Heart left ventricle (tissue), 16 donors: ENCODE measurements around the gene ERO1A. TPM values are rescaled to one million over a fixed set of nuclear protein-coding genes. Genes with fewer than 3 reads are reported as not detected.
A peak's percentile ranks its signal among the peaks of the same experiment; 100 is the strongest.
"Not testable (repeated sequence)": the region's sequence is repeated elsewhere in the genome, so short reads cannot be mapped to it uniquely, and the experiment has no call there.

Experiments used
- ATAC-seq, 4 donors: fragments of 200-7000 bp; cut with Tn5 transposase; one replicate each; pipeline ENCODE4 v1.9.1; 2020 to 2022; ENCODE audit warnings: moderate library complexity in 4 of 4, mild to moderate bottlenecking in 3 of 4, moderate number of reproducible peaks in 1 of 4
- DNase-seq, 5 donors: peaks; one replicate each; pipeline ENCODE4 v3.0.0-alpha.2; 2020
- H3K27ac ChIP-seq, 12 donors: fragments of 200-600 bp; sonication (generic) in 4 of 12; one replicate each; pipeline versions ENCODE4 v1.5.0 to v1.8.0; 2016 to 2022; ENCODE audit warnings: mild to moderate bottlenecking in 2 of 12
- H3K27me3 ChIP-seq, 9 donors: fragments of 200-600 bp; sonication (generic) in 2 of 9; one replicate each; pipeline versions ENCODE4 v1.5.1 to v1.8.0; 2016 to 2022; ENCODE audit warnings: mild to moderate bottlenecking in 3 of 9
- H3K36me3 ChIP-seq, 9 donors: fragments of 200-600 bp; sonication (generic) in 2 of 9; one replicate each; pipeline versions ENCODE4 v1.5.0 to v1.8.0; 2018 to 2022; ENCODE audit warnings: mild to moderate bottlenecking in 2 of 9
- H3K4me1 ChIP-seq, 12 donors: fragments of 200-600 bp; sonication (generic) in 4 of 12; one replicate each; pipeline versions ENCODE4 v1.5.0 to v1.8.0; 2016 to 2022; ENCODE audit warnings: mild to moderate bottlenecking in 3 of 12
- H3K4me3 ChIP-seq, 12 donors: fragments of 200-600 bp; sonication (generic) in 4 of 12; one replicate each; pipeline versions ENCODE4 v1.5.0 to v1.8.0; 2017 to 2022; ENCODE audit warnings: mild to moderate bottlenecking in 9 of 12, moderate library complexity in 4 of 12
- H3K9me3 ChIP-seq, 12 donors: fragments of 200-600 bp; sonication (generic) in 4 of 12; one replicate each; pipeline versions ENCODE4 v1.5.0 to v1.8.0; 2016 to 2022; ENCODE audit warnings: mild to moderate bottlenecking in 1 of 12
- CTCF ChIP-seq, 12 donors: fragments of 200-600 bp; sonication (generic) in 4 of 12; IDR thresholded peaks; one replicate each; pipeline versions ENCODE4 v1.5.0 to v1.8.0; 2018 to 2022; ENCODE audit warnings: antibody characterized with exemption in 12 of 12, mild to moderate bottlenecking in 5 of 12
- POLR2A ChIP-seq, 2 donors: fragments of 450-650 bp; IDR thresholded peaks; one replicate each; pipeline ENCODE4 v1.6.1; 2017; ENCODE audit warnings: antibody characterized with exemption in 2 of 2, mild to moderate bottlenecking in 2 of 2, moderate library complexity in 2 of 2
- WGBS, 4 donors: extraction: QIAGEN DNeasy Blood & Tissue Kit in 2 of 4; methylation state at CpG; one replicate each; pipeline versions ENCODE4 v1.1.5 to v1.1.7; 2013 to 2018; 5-methylcytosine and 5-hydroxymethylcytosine counted together
- intact Hi-C, 10 donors: fragments of 100-400 bp; cut with DNase I; formaldehyde crosslinking; loops; one replicate each; pipeline versions ENCODE4 v1.11.1 to v1.14.2; 2022
- polyA plus RNA-seq, 2 donors: library from polyadenylated mRNA; stranded (reverse); fragments of 200-250 nt; gene quantifications; one replicate each; pipeline ENCODE4 v1.2.3, GENCODE V29; 2013
- total RNA-seq, 9 donors: library from RNA; depleted of rRNA in 2 of 9; stranded (reverse); fragments of >200 nt in 2 of 9; fragmentation: NEBNext Ultra II Directional in 3 of 9; extraction: Animal tissue kit (Norgen Biotek cat#: 25700) in 3 of 9; gene quantifications; one replicate each; pipeline versions ENCODE4 v1.1.0 to v1.2.4, GENCODE V29; 2016 to 2023
- donor health status: ischemic (EF 13 %, LVEDD 7.1; RV severe dilation, severe dysfunction).
- donor health status: healthy with polysubstance abuse.
- donor health status: DM: no; HTN: yes; CAD: no.
- donor health status: DM: no; HTN: no; CAD: no.
- donor health status: ischemic (EF 25% LVEDD 6.9; RV normal size, moderate dysfunction).
- donor health status: ischemic (EF 25% LVEDD 5.7; RV mildly dilated, moderate dysfunction).
- donor health status: healthy.
- donor health status: DM: yes; HTN: yes; CAD: no.
- donor health status: ischemic (EF 35%, LVEDD 5.7; RV mildly dilated, moderate dysfunction).
- donor health status: nonischemic (EF 11% LVEDD 7.7; RV severe dilation, severe dysfunction).
- donor health status: DM: yes; HTN: yes; CAD: no.
- donor health status: PGD.
- donor health status: ischemic (EF 29% LVEDD 5.4; RV normal size, mild dysfunction).
- donor health status: nonischemic (EF 23%, LVEDD 6.1; RV moderate dilation, normal function).

Gene ERO1A
- total and polyA plus RNA-seq, 11 donors, result 6.4 to 36.7 (median 16.3) TPM

- ATAC-seq, result no peak
- peak overlapping the region in 11 of 12 donors; percentile 17 to 94 (median 70) for H3K27ac ChIP-seq
- intact Hi-C loops, result loop anchor here in 2 of 10 donors (2.0 kb wide), 1 partner anchor 23 kb away; the partner anchor contains the start of gene PSMC6 (in 2 of the 2)
These were observed 34.2 kb upstream of the ERO1A start for GRCh38 chr14:52729585-52729924.

GRCh38 chr14:52729035-52729434 lies 33.7 kb upstream of the ERO1A start:
- H3K4me3 ChIP-seq, DNase-seq, H3K9me3 ChIP-seq, H3K27me3 ChIP-seq, ATAC-seq: not testable (repeated sequence)
- intact Hi-C loops, result loop anchor here in 2 of 10 donors (2.0 kb wide), 1 partner anchor 22 kb away; the partner anchor contains the start of gene PSMC6 (in 2 of the 2)
- Histone ChIP-seq H3K4me1 (peaks cover 0 to 17% (median 7%) of the 10 kb centered on the region in 12 donors), H3K27ac (peak overlapping the region in 9 of 12 donors; percentile 17 to 94 (median 70)), H3K36me3 (peaks cover 2 to 60% (median 47%) of the 10 kb centered on the region in 9 donors)
- WGBS, 4 donors, result 91 to 95% (median 93%) methylated on average over 15 of the region's 15 CpGs

More at GRCh38 chr14:52729585-52729924, 34.2 kb upstream of the ERO1A start:
- WGBS, 4 donors, result 1 to 5% (median 3%) methylated on average over 8 of the region's 8 CpGs
- TF ChIP-seq POLR2A (IDR thresholded peaks at IDR 0.05) (no peak), CTCF (IDR thresholded peaks at IDR 0.05) (no peak)
- no peak for DNase-seq
- peak overlapping the region in 11 of 12 donors; percentile 20 to 99 (median 95) for H3K4me3 ChIP-seq
- H3K36me3 ChIP-seq, result peaks cover 0 to 55% (median 42%) of the 10 kb centered on the region in 9 donors
- H3K4me1 ChIP-seq, result peaks cover 0 to 17% (median 7%) of the 10 kb centered on the region in 12 donors
- H3K27me3 ChIP-seq, result no peaks in the 10 kb centered on the region
- H3K9me3 ChIP-seq, result no peaks in the 10 kb centered on the region

GRCh38 chr14:52727509-52727908 lies 32.2 kb upstream of the ERO1A start:
- WGBS, 4 donors, result 95 to 98% (median 97%) methylated on average over 2 of the region's 2 CpGs
- H3K9me3 ChIP-seq, result not testable (repeated sequence)

GRCh38 chr14:52724360-52724644 lies 28.9 kb upstream of the ERO1A start:
- Histone ChIP-seq H3K27me3 (no peaks in the 10 kb centered on the region), H3K27ac (no peak overlapping the region), H3K36me3 (peaks cover 2 to 100% (median 94%) of the 10 kb centered on the region in 9 donors), H3K4me1 (peaks cover 0 to 8% (median 1%) of the 10 kb centered on the region in 12 donors), H3K4me3 (no peak overlapping the region), H3K9me3 (no peaks in the 10 kb centered on the region)
- TF ChIP-seq POLR2A (IDR thresholded peaks at IDR 0.05), result no peak
- no peak for ATAC-seq
- intact Hi-C loops, result no loop called here
- DNase-seq, result no peak

More at GRCh38 chr14:52727509-52727908, 32.2 kb upstream of the ERO1A start:
- intact Hi-C loops, H3K4me3 ChIP-seq, DNase-seq, H3K27ac ChIP-seq, H3K27me3 ChIP-seq, ATAC-seq: not testable (repeated sequence)
- H3K4me1 ChIP-seq, result peaks cover 0 to 17% (median 12%) of the 10 kb centered on the region in 12 donors
- peaks cover 2 to 68% (median 62%) of the 10 kb centered on the region in 9 donors for H3K36me3 ChIP-seq

- peaks cover 0 to 8% (median 0%) of the 10 kb centered on the region in 12 donors for H3K4me1 ChIP-seq
- TF ChIP-seq CTCF (IDR thresholded peaks at IDR 0.05) (no peak), POLR2A (IDR thresholded peaks at IDR 0.05) (no peak)
- no peaks in the 10 kb centered on the region for H3K9me3 ChIP-seq
- ATAC-seq (no peak), DNase-seq (no peak)
- H3K27me3 ChIP-seq, result no peaks in the 10 kb centered on the region
- H3K27ac ChIP-seq, result no peak overlapping the region
- peaks cover 2 to 100% (median 98%) of the 10 kb centered on the region in 9 donors for H3K36me3 ChIP-seq
- intact Hi-C loops, result no loop called here
- 96% methylated on average over 4 of the region's 4 CpGs for WGBS, 4 donors
- H3K4me3 ChIP-seq, result no peak overlapping the region
These were observed 28.4 kb upstream of the ERO1A start for GRCh38 chr14:52723514-52724359.
